Endodermal cell (in vitro differentiated cells): ENCODE measurements around the gene CAPN10. TPM values are rescaled to one million over a fixed set of nuclear protein-coding genes. Genes with fewer than 3 reads are reported as not detected.

Source experiments
- DNase-seq: peaks from one replicate; pipeline ENCODE4 v3.0.0-alpha.2; 2017
- H3K27ac ChIP-seq: 2 replicates; pipeline ENCODE4 v1.5.1; 2013; ENCODE audit warnings: mild to moderate bottlenecking, low read depth, low read length, moderate library complexity
- H3K27me3 ChIP-seq: 2 replicates; pipeline ENCODE4 v1.6.1; 2013; ENCODE audit warnings: mild to moderate bottlenecking, low read length, moderate library complexity; ENCODE audit not compliant: insufficient read depth, control insufficient read depth, poor library complexity, severe bottlenecking
- H3K36me3 ChIP-seq: 2 replicates; pipeline ENCODE4 v1.7.0; 2013; ENCODE audit warnings: mild to moderate bottlenecking, low read length, moderate library complexity; ENCODE audit not compliant: control insufficient read depth, insufficient read depth
- H3K4me1 ChIP-seq: one replicate; pipeline ENCODE4 v1.7.0; 2013; ENCODE audit warnings: low read length; ENCODE audit not compliant: control insufficient read depth, insufficient read depth
- H3K4me3 ChIP-seq: 2 replicates; pipeline ENCODE4 v1.5.1; 2013; ENCODE audit warnings: mild to moderate bottlenecking, low read length, moderate library complexity
- H3K9ac ChIP-seq: 2 replicates; pipeline ENCODE4 v1.6.1; 2013; ENCODE audit warnings: mild to moderate bottlenecking, low read length, moderate library complexity; ENCODE audit not compliant: poor library complexity, severe bottlenecking; ENCODE audit errors: extremely low read depth
- H3K9me3 ChIP-seq: 2 replicates; pipeline ENCODE4 v1.6.1; 2013; ENCODE audit warnings: mild to moderate bottlenecking, low read length, moderate library complexity; ENCODE audit not compliant: control insufficient read depth
- H3K27ac Mint-ChIP-seq: 2 replicates; pipeline ENCODE4 v1.8.0; 2020; ENCODE audit warnings: mixed read lengths
- H3K27me3 Mint-ChIP-seq: 2 replicates; pipeline ENCODE4 v1.8.0; 2021; ENCODE audit warnings: mild to moderate bottlenecking, mixed read lengths; ENCODE audit not compliant: insufficient read depth
- H3K36me3 Mint-ChIP-seq: 2 replicates; pipeline ENCODE4 v1.8.0; 2020; ENCODE audit warnings: low read depth, mixed read lengths
- H3K4me1 Mint-ChIP-seq: 2 replicates; pipeline ENCODE4 v1.8.0; 2020; ENCODE audit warnings: mixed read lengths
- H3K4me3 Mint-ChIP-seq: 2 replicates; pipeline ENCODE4 v1.8.0; 2020; ENCODE audit warnings: mild to moderate bottlenecking, moderate library complexity, mixed read lengths
- H3K9me3 Mint-ChIP-seq: 2 replicates; pipeline ENCODE4 v1.8.0; 2020; ENCODE audit warnings: mild to moderate bottlenecking, mixed read lengths
- CTCF ChIP-seq: fragments of 200-600 bp; sonication (generic); conservative IDR thresholded peaks from 2 replicates; pipeline ENCODE4 v1.5.0; 2021; ENCODE audit warnings: antibody characterized with exemption, mild to moderate bottlenecking
- WGBS, 2 experiments: methylation state at CpG; one replicate each; pipeline versions ENCODE4 v1.1.5 to v1.1.7; 2013; ENCODE audit warnings: missing lambda C conversion rate in 2 of 2, mixed read lengths in 1 of 2; ENCODE audit not compliant: insufficient coverage in 1 of 2, insufficient read length in 1 of 2; 5-methylcytosine and 5-hydroxymethylcytosine counted together
- total RNA-seq, 2 donors: library from RNA; stranded (reverse); fragmentation: NEBNext Ultra II Directional in 1 of 2; extraction: Animal tissue kit (Norgen Biotek cat#: 25700) in 1 of 2; gene quantifications; 2 replicates in 1 of 2; 3 replicates in 1 of 2; pipeline ENCODE4 v1.2.1, GENCODE V29; 2021

The CAPN10 gene
- total RNA-seq, 2 donors from 2014 or later = 58.9 to 61.9 TPM

GRCh38 chr2:240565333-240566202 is 21.0 kb upstream of the CAPN10 start:
- Mint-ChIP-seq H3K4me1 (peaks cover 17% of the 10 kb centered on the region), H3K36me3 (peaks cover 17% of the 10 kb centered on the region), H3K27ac (no peak overlapping the region), H3K27me3 (peaks cover 17% of the 10 kb centered on the region), H3K4me3 (peak overlapping the region; percentile 30), H3K9me3 (no peaks in the 10 kb centered on the region)
- Histone ChIP-seq H3K9me3 (no peaks in the 10 kb centered on the region), H3K27me3 (peaks cover 11% of the 10 kb centered on the region), H3K4me1 (peaks cover 18% of the 10 kb centered on the region), H3K9ac (no peak overlapping the region), H3K4me3 (no peak overlapping the region), H3K36me3 (peaks cover 9% of the 10 kb centered on the region), H3K27ac (no peak overlapping the region)
- DNase-seq = peak; percentile 66
- 89 to 93% methylated on average over 7 to 26 of the region's 26 CpGs for WGBS, 2 experiments
- no peak for TF ChIP-seq CTCF

- H3K27ac ChIP-seq = no peak overlapping the region
- WGBS, 2 experiments = 21 to 50% methylated on average over 19 to 53 of the region's 53 CpGs
Observed at GRCh38 chr2:240566203-240567136, 20.1 kb upstream of the CAPN10 start.

More at GRCh38 chr2:240566203-240567136, 20.1 kb upstream of the CAPN10 start:
- H3K4me1 ChIP-seq = peaks cover 18% of the 10 kb centered on the region
- no peak overlapping the region for H3K27ac Mint-ChIP-seq
- no peak overlapping the region for H3K4me3 ChIP-seq
- H3K9me3 Mint-ChIP-seq = no peaks in the 10 kb centered on the region
- H3K36me3 ChIP-seq = peaks cover 9% of the 10 kb centered on the region
- H3K9me3 ChIP-seq = no peaks in the 10 kb centered on the region
- peaks cover 14% of the 10 kb centered on the region for H3K4me1 Mint-ChIP-seq
- H3K27me3 Mint-ChIP-seq = peaks cover 17% of the 10 kb centered on the region
- peak; percentile 94 for DNase-seq
- H3K4me3 Mint-ChIP-seq = peak overlapping the region; percentile 63
- peaks cover 17% of the 10 kb centered on the region for H3K36me3 Mint-ChIP-seq
- H3K27me3 ChIP-seq = peaks cover 11% of the 10 kb centered on the region
- TF ChIP-seq CTCF = peak; percentile 97
- H3K9ac ChIP-seq = no peak overlapping the region
